GM18502 (cell line): Measurements from ENCODE around the gene MECP2.
"Not testable (repeated sequence)": the region's sequence is repeated elsewhere in the genome, so short reads cannot be mapped to it uniquely, and the experiment has no call there.

Experiments used
- ATAC-seq: cut with Tn5 transposase; IDR thresholded peaks from one replicate; pipeline ENCODE4 v1.9.1; 2021; ENCODE audit warnings: mild to moderate bottlenecking; ENCODE audit not compliant: unreplicated experiment, poor library complexity

The MECP2 gene

GRCh38 chrX:154097589-154098541 lies at the start of gene MECP2:
TSS of gene MECP2 (minus strand) at chrX:154097717.
- ATAC-seq: peak; percentile 80

GRCh38 chrX:154144010-154144409 lies 46.5 kb upstream of the MECP2 start, which contains the start of gene OPN1LW:
TSS of gene OPN1LW (plus strand) at chrX:154144243. CDS start at chrX:154144284, 41 bp downstream.
- ATAC-seq: not testable (repeated sequence)

- ATAC-seq: no peak
Measured at GRCh38 chrX:154142950-154143745, 45.6 kb upstream of the MECP2 start.

DNA sequence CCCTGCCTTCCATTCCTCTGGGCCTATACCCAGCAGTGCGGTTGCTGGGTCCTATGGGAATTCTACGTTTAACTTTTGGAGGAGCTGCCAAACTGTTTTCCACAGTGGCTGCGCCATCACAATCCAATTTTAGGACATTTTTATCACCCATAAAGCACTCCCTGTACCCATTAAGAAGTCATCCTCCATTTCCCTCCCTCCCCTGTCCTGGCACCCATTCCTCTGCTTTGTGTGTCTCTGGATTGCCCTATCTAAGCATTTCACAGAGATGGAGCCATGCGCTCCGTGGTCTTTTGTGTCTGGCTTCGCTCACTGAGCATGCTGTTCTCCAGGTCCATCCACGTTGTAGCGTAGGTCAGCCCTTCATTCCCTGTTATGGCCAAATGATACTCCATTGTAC lies 44.9 kb upstream of the MECP2 start:
- ATAC-seq: no peak

GRCh38 chrX:154140742-154141141 lies 43.2 kb upstream of the MECP2 start:
- no peak for ATAC-seq

DNA sequence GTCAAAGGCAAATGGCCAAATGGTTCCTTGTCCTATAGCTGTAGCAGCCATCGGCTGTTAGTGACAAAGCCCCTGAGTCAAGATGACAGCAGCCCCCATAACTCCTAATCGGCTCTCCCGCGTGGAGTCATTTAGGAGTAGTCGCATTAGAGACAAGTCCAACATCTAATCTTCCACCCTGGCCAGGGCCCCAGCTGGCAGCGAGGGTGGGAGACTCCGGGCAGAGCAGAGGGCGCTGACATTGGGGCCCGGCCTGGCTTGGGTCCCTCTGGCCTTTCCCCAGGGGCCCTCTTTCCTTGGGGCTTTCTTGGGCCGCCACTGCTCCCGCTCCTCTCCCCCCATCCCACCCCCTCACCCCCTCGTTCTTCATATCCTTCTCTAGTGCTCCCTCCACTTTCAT lies 42.7 kb upstream of the MECP2 start:
- ATAC-seq: no peak

DNA sequence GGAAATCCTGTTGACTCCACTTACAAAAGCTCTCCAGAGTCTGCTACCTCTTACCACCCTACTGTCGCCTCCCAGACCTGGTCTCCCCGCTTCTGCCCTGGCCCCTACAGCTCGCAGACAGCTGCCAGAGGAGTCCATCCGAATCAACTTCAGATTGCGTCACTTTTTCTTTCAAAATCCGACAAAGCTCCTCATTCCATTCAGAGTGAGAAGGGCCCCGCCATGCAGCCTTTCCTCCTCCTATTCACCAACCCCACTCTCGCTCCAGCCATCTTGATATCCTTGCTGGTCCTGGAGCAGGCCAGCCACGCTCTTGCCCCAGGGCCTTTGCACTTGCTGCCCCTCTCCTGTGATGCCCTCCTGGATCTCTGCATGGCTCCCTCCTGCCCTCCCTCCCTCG lies 41.3 kb upstream of the MECP2 start:
- no peak for ATAC-seq

GRCh38 chrX:154136627-154137161 lies 39.2 kb upstream of the MECP2 start:
- ATAC-seq: peak; percentile 73

DNA sequence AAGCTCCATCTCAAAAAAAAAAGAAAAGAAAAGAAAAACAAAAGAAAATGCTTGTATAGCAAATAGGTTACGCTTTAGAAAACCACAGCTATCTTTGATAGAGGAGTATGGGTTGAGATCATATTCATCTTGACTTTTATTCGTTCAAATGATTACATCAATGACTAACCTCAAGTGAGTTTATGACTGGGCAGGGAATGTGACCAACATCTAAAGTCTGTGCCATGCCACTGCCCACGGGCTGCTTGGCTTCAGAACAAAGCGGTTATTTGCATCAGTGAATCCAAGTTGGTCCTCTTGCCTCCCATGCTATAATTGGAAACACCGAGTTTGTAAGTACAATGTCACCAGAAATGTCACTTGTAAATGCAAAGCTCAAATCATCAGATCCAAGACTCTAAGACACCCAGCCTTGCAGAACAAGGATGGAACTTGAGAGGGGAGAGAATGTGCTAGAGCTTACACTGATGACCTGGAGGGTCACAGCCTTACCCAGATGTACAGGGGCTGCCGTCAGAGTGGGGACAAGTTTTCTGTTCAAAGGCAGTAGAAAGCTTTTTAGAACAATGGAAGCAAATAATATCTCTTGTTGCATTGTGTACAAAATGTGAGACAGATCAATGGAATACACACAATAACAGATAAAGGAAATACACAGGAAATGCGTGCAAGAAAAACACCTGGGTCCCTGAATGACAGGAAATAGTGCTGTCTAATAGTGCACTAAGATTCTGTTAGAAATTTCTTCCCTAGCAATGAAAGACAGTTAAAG lies 38.1 kb upstream of the MECP2 start:
- no peak for ATAC-seq

- no peak for ATAC-seq
Measured at GRCh38 chrX:154132366-154132765, 34.8 kb upstream of the MECP2 start.

GRCh38 chrX:154131955-154132354 lies 34.4 kb upstream of the MECP2 start:
- no peak for ATAC-seq

GRCh38 chrX:154126101-154126500 lies 28.6 kb upstream of the MECP2 start:
- no peak for ATAC-seq

DNA sequence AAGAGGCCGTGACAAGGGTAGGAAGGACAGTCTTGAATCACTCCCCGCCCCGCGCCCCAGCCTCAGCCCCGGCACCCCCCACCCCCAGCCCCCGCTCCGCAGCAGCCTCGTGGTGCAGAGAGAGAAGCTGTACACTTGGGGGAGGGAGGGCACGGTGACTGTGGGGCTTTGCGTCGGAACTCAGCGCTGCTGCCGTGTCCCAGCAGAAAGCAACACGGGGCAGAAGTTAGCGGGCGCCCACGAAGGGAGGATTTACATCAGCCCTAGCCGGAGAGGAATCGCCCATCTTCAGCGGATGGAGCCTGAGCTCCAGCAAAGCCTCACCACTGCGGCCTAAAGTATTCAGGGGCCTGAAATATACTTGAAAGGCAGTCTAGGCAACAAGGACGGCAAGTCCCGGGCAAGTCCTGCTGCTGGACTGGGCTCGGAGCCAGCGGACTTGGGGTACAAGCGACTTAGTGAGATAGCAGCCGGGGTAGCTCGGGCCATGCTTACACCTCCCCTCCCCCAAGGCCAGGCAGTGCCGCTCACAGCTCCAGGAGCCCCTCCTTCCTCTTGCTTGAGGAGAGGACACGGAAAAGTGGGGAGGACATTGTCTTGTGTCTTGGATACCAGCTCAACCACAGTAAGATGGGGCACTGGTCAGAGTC lies 28.0 kb upstream of the MECP2 start:
- ATAC-seq: no peak

DNA sequence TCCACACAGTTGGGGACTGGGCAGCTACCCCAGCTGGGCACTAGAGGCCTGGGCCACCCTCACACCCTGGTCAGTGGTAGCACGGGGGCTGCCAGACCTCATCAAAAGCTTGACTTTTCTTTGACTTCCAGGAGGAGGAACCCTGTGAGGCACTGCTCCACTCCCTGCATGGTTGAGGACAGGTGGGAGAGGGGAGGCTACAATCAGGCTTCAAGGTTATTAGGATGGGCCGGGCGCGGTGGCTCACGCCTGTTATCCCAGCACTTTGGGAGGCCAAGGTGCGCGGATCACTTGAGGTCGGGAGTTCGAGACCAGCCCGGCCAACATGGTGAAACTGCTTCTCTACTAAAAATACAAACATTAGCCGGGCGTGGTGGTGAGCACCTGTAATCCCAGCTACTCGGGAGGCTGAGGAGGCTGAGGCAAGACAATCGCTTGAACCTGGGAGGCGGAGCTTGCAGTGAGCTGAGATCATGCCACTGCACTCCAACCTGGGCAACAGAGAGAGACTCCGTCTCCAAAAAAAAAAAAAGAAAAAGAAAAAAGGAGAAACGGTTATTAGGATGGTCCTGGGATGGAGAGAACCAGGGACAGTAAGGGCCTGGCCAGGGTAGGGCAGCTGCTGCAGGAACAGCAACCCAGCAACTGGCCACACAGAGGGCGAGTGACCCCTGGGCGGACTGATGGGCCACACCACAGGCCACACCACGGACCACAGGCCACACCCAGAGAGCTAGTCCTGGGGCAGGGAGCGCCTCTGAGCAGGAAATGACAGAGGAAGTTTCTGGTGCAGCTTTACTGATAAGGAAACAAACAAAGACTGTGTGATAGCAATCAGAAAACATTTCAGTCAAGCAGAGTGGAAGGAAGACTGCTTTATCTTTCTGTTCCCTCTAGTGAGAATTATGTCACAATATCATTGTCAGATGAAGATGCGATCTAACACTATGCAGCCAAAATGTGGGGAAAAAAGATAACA lies 26.0 kb upstream of the MECP2 start:
- ATAC-seq: no peak

DNA sequence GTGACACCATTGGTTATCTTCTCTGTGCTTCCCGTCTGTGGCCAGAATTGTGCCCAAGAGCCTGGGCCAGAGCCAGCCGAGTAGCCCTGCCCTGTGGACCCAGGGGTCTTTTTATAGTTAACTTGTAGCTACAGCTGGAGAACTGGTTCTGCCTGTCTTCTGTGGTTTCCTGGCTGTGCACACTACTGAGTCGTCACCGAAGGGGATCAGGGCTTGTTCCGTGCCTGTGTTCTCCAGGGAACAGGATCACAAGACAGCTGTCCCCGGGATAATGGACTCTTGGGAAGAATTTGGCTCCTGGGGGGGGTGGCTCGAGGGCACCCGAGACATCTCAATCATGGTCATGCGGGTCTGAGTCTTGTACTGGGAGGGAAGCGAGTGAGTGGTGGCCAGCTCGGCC lies 24.4 kb upstream of the MECP2 start:
- ATAC-seq: no peak

DNA sequence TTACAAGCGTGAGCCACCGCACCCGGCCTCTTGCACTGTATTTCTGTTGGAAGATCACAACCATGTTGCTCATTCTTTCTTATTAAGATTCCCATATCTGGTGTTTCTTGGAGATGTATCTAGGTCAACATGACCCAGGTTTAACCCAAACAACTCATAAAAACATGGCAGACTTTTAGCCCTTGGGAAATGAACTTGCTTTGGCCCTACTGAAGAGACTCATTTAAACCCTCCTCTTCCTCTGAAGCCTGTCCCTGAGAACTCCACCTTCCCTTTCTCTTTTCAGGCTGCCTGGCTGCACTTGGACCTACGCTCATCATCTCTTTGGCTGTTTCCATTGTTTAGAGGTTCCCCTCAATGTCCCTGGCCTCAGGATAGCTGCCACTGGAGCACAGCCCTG lies 23.7 kb upstream of the MECP2 start:
- ATAC-seq: no peak

DNA sequence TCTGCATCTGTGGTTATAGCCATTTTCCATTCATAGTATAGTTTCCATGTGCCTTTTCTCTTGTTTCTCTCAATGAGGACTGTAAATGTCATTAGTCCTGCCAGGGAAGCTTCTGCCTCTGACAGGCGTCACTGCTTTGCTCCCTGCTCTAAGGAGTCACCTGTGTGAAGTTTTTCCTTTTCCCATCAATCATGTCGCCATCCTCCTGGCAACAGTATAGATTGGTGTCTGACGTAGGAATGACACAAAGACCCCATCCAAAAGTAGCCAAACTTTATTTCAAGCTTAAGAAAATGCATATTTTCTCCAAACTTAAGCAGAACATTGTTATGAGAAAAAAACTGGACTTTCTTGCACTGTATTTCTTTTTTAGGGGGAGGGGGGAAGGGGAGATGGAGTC lies 23.1 kb upstream of the MECP2 start:
- ATAC-seq: no peak

GRCh38 chrX:154117566-154117965 lies 20.0 kb upstream of the MECP2 start:
- ATAC-seq: no peak
